GM18519 (cell line): ENCODE results near the gene APOA4.

Experiments used
- ATAC-seq: cut with Tn5 transposase; IDR thresholded peaks from one replicate; pipeline ENCODE4 v1.9.1; 2021; ENCODE audit warnings: mild to moderate bottlenecking, moderate library complexity; ENCODE audit not compliant: unreplicated experiment, low FRiP score

APOA4 gene

GRCh38 chr11:116831790-116832349 lies 8.8 kb upstream of the APOA4 start:
- ATAC-seq: no peak

- no peak for ATAC-seq
Measured at GRCh38 chr11:116830184-116830912, 7.2 kb upstream of the APOA4 start.

- no peak for ATAC-seq
Measured at GRCh38 chr11:116829525-116830183, 6.5 kb upstream of the APOA4 start, which contains the start of gene APOC3. Gene APOC3, plus strand, starts transcription at chr11:116829907. Its CDS starts 676 bp downstream, at chr11:116830583.

DNA sequence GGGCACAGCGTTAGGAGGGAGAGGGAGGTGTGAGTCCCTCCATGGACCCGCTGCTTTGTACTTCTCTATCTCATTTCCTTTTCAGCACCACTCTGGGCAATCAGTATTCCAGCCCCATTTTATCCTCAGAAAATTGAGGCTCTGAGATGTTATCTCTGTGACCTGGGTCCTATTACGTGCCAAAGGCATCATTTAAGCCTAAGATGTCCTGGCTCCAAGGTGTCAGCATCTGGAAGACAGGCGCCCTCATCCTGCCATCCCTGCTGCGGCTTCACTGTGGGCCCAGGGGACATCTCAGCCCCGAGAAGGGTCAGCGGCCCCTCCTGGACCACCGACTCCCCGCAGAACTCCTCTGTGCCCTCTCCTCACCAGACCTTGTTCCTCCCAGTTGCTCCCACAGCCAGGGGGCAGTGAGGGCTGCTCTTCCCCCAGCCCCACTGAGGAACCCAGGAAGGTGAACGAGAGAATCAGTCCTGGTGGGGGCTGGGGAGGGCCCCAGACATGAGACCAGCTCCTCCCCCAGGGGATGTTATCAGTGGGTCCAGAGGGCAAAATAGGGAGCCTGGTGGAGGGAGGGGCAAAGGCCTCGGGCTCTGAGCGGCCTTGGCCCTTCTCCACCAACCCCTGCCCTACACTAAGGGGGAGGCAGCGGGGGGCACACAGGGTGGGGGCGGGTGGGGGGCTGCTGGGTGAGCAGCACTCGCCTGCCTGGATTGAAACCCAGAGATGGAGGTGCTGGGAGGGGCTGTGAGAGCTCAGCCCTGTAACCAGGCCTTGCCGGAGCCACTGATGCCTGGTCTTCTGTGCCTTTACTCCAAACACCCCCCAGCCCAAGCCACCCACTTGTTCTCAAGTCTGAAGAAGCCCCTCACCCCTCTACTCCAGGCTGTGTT lies 5.8 kb upstream of the APOA4 start:
- ATAC-seq: no peak

- ATAC-seq: no peak
Measured at GRCh38 chr11:116827461-116827860, 4.4 kb upstream of the APOA4 start.

DNA sequence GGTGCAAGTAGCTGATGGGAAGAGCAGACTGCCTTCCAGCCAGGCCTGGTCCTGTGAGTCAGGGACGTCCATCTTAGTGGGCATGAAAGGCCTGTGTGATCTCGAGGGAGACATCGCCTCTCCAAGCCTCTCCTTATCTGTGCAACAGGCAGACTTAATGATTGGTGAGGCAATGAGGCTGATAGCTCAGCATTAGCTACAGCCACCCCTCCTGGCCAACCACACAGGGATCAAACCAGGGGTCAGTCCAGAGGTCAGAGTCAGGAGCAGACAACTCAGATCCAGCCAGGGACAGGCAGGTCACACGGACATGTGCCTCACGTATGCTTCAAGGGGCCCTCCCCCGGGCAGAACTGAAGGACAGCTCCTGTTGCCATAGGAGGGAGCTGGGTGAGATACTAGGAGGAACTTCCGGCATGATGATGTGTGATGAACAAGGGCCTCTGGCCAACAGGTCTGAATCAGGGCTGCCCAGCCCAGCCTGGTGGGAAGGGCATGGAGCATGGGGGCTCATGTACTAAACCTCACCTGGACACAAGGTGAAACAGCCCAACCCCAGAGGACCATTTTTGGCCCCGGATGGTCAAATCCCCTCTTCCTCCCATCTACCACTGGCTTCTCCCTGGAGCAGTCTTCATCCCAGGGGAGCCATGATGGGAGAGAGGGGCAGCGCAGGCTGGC lies 3.8 kb upstream of the APOA4 start:
- ATAC-seq: no peak

- no peak for ATAC-seq
Measured at GRCh38 chr11:116825854-116826750, 3.0 kb upstream of the APOA4 start.

- no peak for ATAC-seq
Measured at GRCh38 chr11:116825434-116825833, 2.3 kb upstream of the APOA4 start.

GRCh38 chr11:116822575-116822974 lies 529 bp downstream of the APOA4 start:
- no peak for ATAC-seq

DNA sequence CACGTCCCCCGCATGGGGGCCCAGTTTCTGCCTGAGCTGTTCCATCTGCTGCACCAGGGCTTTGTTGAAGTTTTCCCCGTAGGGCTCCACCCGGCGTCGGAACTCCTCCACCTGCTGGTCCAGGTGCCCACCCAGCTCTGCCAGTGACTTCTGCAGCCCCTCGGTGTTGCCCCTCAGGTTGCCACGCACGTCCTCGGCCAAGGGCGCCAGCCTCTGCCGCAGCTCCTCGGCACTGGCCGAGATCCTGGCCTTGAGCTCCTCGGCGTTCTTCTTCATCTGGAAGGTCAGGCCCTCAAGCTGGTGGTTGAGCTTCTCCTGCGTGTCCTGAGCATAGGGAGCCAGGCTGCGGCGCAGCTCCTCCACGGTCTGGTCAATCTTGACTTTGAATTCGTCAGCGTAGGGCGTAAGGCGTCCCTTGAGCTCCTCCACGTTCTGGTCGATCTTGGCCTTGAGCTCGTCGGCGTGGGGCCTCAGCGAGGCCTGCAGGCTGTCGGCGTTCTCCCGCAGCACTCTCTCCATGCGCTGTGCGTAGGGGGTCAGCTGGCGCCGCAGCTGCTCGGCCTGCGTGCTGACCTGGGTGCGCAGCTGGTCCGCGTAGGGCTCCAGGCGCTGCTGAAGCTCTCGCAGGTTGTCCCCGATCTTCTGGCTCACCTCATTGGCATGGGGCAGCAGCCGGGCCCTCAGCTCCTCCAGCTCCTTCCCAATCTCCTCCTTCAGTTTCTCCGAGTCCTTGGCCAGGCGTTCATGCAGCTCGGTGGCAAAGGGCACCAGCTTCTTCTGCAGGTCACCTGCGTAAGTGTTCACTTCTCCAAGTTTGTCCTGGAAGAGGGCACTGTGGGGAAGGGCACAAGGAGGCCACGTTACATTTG lies 1.8 kb downstream of the APOA4 start:
- ATAC-seq: no peak

DNA sequence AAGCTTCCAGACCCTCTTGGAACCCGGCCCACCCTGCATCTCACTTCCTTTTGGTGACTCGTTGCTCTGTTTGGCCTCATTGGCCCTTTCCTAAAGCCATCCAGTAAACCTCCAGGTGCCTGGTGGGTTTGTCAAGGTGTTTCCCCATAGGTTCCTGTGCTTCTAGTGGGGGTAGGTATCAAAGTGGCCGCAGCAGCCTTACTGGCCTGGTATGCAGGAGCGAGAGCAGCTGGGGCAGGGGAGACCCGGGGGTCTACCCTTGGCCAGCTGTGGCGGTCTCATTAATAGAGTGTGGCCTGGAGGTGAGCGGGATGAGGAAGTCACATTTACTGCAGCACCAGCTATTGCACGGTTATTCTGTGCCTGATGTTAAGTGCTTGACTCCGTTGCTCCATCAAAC lies 4.1 kb downstream of the APOA4 start:
- no peak for ATAC-seq

GRCh38 chr11:116814502-116814901 lies 8.6 kb downstream of the APOA4 start:
- ATAC-seq: no peak

DNA sequence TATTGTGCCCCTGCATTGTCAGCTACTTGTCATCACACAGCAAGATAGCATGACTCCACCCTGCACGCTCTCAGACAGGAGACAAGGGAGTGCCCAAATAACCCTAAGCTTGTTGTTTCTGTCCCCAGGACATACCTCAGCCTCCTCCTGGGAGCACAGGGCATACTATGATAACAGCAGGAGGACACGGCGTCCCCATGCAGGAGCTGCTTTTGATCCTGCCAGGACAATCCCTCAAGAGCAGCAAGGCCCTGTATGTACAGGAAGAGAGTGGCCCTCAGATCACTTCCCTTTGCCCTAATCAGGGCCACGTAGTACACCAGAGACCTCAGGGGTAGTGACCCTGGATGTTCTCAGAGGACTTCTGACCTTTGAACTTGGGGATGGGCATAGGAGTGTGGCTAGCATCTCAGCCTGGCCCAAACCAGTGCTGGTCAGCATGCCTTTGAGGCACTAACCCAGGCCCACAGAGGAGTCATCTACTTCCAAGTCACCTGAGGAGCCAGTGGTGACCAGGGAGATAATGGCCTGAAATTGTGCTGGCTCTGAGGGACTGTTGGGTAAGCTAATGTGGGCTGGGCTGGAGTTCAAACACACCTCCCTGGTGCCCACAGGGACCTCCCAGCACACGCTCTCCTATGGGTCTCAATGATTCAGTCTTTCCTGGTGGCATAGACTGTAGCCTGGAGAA lies 9.2 kb downstream of the APOA4 start:
- no peak for ATAC-seq

DNA sequence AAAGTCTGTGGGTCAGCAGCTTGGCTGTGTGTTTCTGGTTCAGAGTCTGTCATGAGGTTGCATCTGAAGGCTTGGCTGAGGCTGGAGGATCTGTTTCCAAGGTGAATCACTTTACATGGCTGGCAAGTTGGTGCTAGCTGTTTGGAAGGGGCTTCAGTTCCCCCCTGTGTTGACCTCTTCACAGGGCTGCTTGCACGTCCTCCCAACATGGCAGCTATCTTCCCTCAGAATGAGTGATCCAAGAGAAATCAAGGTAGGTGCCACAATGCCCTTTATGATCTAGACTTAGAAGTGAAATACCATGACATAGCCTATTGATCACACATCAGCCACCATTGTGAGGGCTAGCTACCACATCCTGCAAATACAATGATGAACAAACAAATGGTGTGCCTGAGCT lies 9.9 kb downstream of the APOA4 start:
- ATAC-seq: no peak

- no peak for ATAC-seq
Measured at GRCh38 chr11:116812109-116812508, 11.0 kb downstream of the APOA4 start.

DNA sequence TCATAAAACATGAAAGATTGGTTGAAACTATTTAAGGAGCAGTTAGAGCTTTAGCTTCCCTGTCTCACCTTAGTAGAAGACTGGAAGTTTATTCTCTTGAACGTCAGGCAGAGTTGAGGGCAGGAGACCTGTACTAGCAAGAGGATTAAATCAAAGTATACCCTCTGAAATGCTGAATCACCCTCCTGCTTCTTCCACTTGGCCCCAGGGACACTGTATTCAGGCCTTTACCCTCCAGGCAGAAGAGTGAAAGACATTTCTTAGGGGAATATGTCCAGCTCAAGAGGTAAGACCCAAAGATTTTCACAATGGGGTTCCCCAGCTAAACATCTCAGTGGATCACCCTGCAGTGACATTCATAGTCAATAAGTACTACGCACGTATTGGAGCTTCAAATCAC lies 11.9 kb downstream of the APOA4 start:
- no peak for ATAC-seq

- no peak for ATAC-seq
Measured at GRCh38 chr11:116808262-116809175, 14.6 kb downstream of the APOA4 start.
